ENCODE results near the gene SEZ6. TPM values are rescaled to one million over a fixed set of nuclear protein-coding genes. Genes with fewer than 3 reads are reported as not detected.

SEZ6 gene
- total RNA-seq, 2 experiments from 2014 or later = not detected

DNA sequence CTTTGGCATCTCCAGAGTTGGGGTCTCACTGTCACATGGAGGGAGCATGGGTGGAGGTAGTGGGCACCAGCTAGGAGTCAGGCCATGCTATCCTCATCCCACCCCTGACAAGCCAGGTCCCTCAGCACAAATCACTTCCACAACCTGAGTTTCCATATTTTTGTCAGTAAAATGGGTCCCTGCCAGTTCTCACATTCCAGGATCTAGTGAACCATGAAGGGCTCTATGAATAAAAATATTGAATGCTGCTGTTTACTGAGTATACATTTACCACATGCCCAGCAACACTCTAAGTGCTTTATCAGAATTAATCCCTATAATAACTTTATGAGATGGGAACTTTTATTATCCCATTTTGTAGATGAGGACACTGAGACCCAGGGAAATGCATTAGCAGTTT, 16.8 kb downstream of the SEZ6 start:
- no peak overlapping the region for H3K27ac Mint-ChIP-seq
- peaks cover 2% of the 10 kb centered on the region for H3K27me3 Mint-ChIP-seq
- H3K36me3 Mint-ChIP-seq (ENCODE audit: low read depth) = no peaks in the 10 kb centered on the region
- H3K4me1 Mint-ChIP-seq (ENCODE audit: low read depth) = no peaks in the 10 kb centered on the region
- H3K9me3 Mint-ChIP-seq = no peaks in the 10 kb centered on the region
- ChIA-PET POLR2A (no interaction called here), CTCF (interaction anchor here (1.3 kb wide), 1 partner anchor 23 kb away, joined by 4 read pairs; no protein-coding TSS in a partner anchor)
- DNase-seq (no peak), ATAC-seq (no peak)
- intact Hi-C loops (cut with micrococcal nuclease) = no loop called here
- TF ChIP-seq, protein P1, sequence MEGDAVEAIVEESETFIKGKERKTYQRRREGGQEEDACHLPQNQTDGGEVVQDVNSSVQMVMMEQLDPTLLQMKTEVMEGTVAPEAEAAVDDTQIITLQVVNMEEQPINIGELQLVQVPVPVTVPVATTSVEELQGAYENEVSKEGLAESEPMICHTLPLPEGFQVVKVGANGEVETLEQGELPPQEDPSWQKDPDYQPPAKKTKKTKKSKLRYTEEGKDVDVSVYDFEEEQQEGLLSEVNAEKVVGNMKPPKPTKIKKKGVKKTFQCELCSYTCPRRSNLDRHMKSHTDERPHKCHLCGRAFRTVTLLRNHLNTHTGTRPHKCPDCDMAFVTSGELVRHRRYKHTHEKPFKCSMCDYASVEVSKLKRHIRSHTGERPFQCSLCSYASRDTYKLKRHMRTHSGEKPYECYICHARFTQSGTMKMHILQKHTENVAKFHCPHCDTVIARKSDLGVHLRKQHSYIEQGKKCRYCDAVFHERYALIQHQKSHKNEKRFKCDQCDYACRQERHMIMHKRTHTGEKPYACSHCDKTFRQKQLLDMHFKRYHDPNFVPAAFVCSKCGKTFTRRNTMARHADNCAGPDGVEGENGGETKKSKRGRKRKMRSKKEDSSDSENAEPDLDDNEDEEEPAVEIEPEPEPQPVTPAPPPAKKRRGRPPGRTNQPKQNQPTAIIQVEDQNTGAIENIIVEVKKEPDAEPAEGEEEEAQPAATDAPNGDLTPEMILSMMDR (IDR thresholded peaks at IDR 0.05) = no peak
- H3K4me3 Mint-ChIP-seq = no peak overlapping the region

DNA sequence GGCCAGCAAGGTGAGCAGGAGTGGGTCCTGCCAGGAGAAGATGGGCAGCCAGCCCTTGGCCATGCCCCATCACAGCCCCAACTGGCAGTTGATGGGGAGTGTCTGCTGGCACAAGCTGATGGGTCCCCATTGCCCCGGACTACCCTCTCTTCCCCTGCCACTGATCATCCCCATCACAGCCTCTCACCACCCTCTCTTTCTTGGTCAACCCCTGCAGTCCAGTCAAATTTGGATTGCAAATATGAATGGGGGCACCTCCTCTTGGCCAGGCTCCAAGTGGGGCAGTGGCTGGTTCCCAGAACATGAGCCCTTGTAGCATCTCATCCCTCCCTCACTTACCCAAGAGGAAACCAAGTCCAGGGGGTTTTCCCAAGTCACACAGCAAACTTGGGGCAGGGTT, 17.4 kb downstream of the SEZ6 start:
- ATAC-seq = no peak
- no peaks in the 10 kb centered on the region for H3K9me3 Mint-ChIP-seq
- no peak overlapping the region for H3K27ac Mint-ChIP-seq

DNA sequence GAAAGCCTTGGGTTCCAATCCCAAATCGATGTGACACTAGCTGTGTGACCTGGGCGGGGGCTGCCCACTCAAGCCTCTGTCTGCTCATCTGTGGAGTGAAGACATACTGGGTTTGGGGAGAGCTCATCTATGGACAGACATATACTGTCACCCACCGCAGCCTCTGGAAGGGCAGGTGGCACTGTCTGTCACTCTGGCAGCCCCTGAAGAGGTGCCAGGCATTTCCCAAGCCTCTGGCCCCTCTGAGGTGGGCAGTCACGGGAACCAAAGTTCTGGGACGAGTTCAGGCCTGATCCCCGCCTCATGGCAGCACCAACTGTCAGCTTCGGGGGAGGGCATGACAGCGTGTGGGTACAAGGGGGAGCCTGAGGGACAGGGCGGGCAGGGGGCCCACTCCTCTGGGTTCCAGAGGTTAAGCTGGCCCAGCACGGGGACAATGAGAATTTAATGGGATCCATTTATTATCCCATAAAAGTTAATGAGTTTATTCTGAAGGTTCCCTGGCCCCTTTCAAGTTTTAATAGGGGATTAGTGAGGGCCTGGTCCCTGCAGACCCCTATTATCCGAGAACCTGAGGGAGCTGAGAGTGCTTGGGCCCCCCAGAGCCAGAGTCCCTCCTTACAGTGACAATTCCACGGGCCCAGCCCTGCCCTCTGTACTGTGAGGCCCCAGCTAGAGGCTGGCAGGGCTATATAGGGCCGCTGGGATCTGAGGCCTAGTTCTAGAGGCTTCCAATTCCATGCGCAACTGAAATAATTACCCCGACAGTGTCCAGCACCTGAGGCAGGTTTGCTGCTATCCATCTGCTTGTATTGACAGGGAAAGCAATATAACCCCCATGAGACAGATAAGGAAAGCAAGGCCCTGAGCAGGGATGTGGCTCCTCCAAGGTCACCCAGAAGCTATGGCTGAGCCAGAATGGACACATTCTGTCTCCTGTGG, 18.8 kb downstream of the SEZ6 start:
- no peaks in the 10 kb centered on the region for H3K36me3 Mint-ChIP-seq (ENCODE audit: low read depth)
- CTCF ChIA-PET = interaction anchor here (0.9 to 2.0 kb wide), 3 partner anchors 21 to 129 kb away, joined by 4 to 5 read pairs (median 5); no protein-coding TSS in a partner anchor
- peaks cover 20% of the 10 kb centered on the region for H3K4me1 Mint-ChIP-seq (ENCODE audit: low read depth)
- POLR2A ChIA-PET = no interaction called here
- ATAC-seq (no peak), DNase-seq (no peak)
- peaks cover 2% of the 10 kb centered on the region for H3K27me3 Mint-ChIP-seq
- no peak overlapping the region for H3K27ac Mint-ChIP-seq
- no peak overlapping the region for H3K4me3 Mint-ChIP-seq
- peaks cover 2% of the 10 kb centered on the region for H3K9me3 Mint-ChIP-seq
- TF ChIP-seq, protein P1 (IDR thresholded peaks at IDR 0.05) = no peak
- intact Hi-C loops (cut with micrococcal nuclease) = no loop called here

More for the DNA sequence above, 17.4 kb downstream of the SEZ6 start:
- POLR2A ChIA-PET = no interaction called here
- TF ChIP-seq, protein P1 (IDR thresholded peaks at IDR 0.05) = no peak
- Mint-ChIP-seq H3K4me3 (no peak overlapping the region), H3K36me3 (ENCODE audit: low read depth) (no peaks in the 10 kb centered on the region), H3K27me3 (peaks cover 2% of the 10 kb centered on the region), H3K4me1 (ENCODE audit: low read depth) (peaks cover 5% of the 10 kb centered on the region)
- intact Hi-C loops (cut with micrococcal nuclease) = no loop called here
- DNase-seq = no peak
- CTCF ChIA-PET = interaction anchor here (1.3 kb wide), 1 partner anchor 23 kb away, joined by 4 read pairs; no protein-coding TSS in a partner anchor

DNA sequence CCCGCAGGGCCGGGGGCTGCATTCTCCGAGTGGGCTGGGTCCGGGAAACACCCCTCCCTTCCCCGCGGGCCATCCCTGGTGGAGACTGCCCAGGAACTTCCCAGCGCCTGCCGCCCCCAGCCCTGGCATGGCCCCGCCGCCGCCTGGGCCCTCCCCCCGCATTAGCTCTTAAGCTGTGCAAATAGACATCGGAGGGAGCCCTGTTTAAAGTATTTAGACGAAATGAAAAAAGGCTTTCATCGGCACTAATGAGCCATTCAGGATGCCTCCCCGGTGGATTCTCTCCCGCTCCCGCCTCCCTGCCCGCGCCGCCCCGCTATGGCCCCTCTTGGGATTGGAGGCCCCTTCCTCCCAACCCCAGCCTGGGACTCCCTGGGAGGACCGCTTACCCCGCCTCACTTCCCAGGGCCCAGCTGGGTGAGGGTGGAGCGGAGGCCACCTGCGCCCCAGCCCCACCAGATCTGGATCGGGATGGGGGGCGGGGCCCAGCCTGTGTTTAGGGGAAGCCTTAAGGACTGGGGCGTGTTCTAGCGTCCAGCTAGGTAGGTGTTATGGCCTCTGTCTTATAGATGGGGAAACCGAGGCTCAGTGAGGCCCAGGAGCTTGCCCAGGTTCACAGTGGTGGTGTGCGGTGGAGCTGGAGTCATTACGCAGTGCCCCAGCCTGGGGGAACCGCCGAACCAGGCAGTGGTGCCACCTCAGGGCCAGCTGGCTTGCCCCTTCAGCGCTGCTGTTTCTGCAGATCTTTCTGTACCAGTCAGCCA, 19.7 kb downstream of the SEZ6 start:
- Mint-ChIP-seq H3K4me3 (no peak overlapping the region), H3K27ac (no peak overlapping the region), H3K4me1 (ENCODE audit: low read depth) (peaks cover 22% of the 10 kb centered on the region), H3K27me3 (peaks cover 2% of the 10 kb centered on the region), H3K9me3 (peaks cover 2% of the 10 kb centered on the region), H3K36me3 (ENCODE audit: low read depth) (no peaks in the 10 kb centered on the region)
- ChIA-PET POLR2A (no interaction called here), CTCF (interaction anchor here (0.9 to 2.0 kb wide), 2 partner anchors 21 to 130 kb away, joined by 4 to 5 read pairs; no protein-coding TSS in a partner anchor)
- ATAC-seq (no peak), DNase-seq (no peak)
- TF ChIP-seq, protein P1 (IDR thresholded peaks at IDR 0.05) = no peak
- intact Hi-C loops (cut with micrococcal nuclease) = no loop called here
